Right lobe of liver (tissue), 6 donors: ENCODE results near the gene CDH12. TPM values are rescaled to one million over a fixed set of nuclear protein-coding genes. Genes with fewer than 3 reads are reported as not detected.

Source experiments
- ATAC-seq, 4 donors: fragments of 200-7000 bp; cut with Tn5 transposase; one replicate each; pipeline ENCODE4 v1.9.1; 2020; ENCODE audit warnings: mild to moderate bottlenecking in 4 of 4, moderate library complexity in 4 of 4
- DNase-seq, 3 donors: peaks; one replicate each; pipeline ENCODE4 v3.0.0-alpha.2; 2020
- H3K27ac ChIP-seq, 3 donors: fragments of 200-600 bp; one replicate each; pipeline ENCODE4 v1.8.0; 2022
- H3K27me3 ChIP-seq, 2 donors: fragments of 200-600 bp; one replicate each; pipeline ENCODE4 v1.8.0; 2022
- H3K36me3 ChIP-seq, 4 donors: fragments of 200-600 bp; sonication (generic) in 1 of 4; one replicate each; pipeline versions ENCODE4 v1.5.1 to v1.8.0; 2017 to 2022; ENCODE audit warnings: control low read depth in 1 of 4
- H3K4me1 ChIP-seq, 4 donors: fragments of 200-600 bp; sonication (generic) in 1 of 4; one replicate each; pipeline versions ENCODE4 v1.5.1 to v1.8.0; 2017 to 2022; ENCODE audit warnings: control low read depth in 1 of 4
- H3K4me3 ChIP-seq, 3 donors: fragments of 200-600 bp; one replicate each; pipeline ENCODE4 v1.8.0; 2022
- H3K9me3 ChIP-seq, 4 donors: fragments of 200-600 bp; sonication (generic) in 1 of 4; one replicate each; pipeline versions ENCODE4 v1.5.1 to v1.8.0; 2017 to 2022; ENCODE audit warnings: control low read depth in 1 of 4
- POLR2A ChIP-seq: fragments of 450-650 bp; IDR thresholded peaks from one replicate; pipeline ENCODE4 v1.6.1; 2017; ENCODE audit warnings: antibody characterized with exemption, mild to moderate bottlenecking
- WGBS: methylation state at CpG from one replicate; pipeline ENCODE4 v1.1.6; 2018; ENCODE audit warnings: low coverage, low lambda C conversion rate; ENCODE audit not compliant: insufficient coverage; ENCODE audit errors: missing lambda C conversion rate; 5-methylcytosine and 5-hydroxymethylcytosine counted together
- intact Hi-C, 2 donors: fragments of 100-400 bp; cut with DNase I; formaldehyde crosslinking; loops; one replicate each; pipeline versions ENCODE4 v1.11.2 to v1.14.1; 2022
- total RNA-seq, 6 experiments: library from RNA; depleted of rRNA in 2 of 6; stranded (reverse); fragments of >200 nt in 2 of 6; fragmentation: NEBNext Ultra II Directional in 3 of 6; extraction: Animal tissue kit (Norgen Biotek cat#: 25700) in 3 of 6; gene quantifications; one replicate each; pipeline versions ENCODE4 v1.1.0 to v1.2.4, GENCODE V29; 2016 to 2023
- TF ChIP-seq, protein P1 (sequence below), 4 donors: fragments of 200-600 bp in 3 of 4; fragments of 450-650 bp in 1 of 4; IDR thresholded peaks; one replicate each; pipeline versions ENCODE4 v1.5.1 to v1.8.0; 2016 to 2022; ENCODE audit warnings: antibody characterized with exemption in 4 of 4, mild to moderate bottlenecking in 2 of 4
- donor health status: DM: no; HTN: yes; CAD: no.
- donor health status: DM: no; HTN: no; CAD: no.
- donor health status: DM: no; HTN: no; CAD: no.
- donor health status: DM: no; HTN: yes; CAD: no.
- donor health status: DM: no; HTN: yes; CAD: no.

Gene CDH12
- total RNA-seq, 6 experiments from 2014 or later = 0.42 to 1.0 (median 0.77) TPM; not detected in 3

DNA sequence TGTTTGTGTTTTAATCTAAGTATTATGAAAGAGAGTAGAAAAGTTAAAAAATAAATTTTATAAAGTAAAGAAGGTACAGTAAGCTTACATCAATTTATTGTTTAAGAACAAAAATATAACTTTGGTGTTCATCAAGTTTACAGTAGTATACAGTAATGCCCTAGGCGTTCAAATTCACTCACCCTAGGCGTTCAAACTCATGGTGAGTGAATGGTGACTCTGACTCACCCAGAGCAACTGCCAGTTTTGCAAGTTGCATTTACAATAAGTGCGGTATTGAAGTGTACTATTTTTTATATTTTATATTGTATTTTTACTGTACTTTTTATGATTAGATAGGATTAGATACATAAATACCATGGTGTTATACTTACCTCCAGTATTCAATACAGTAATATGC lies 421.3 kb downstream of the CDH12 start:
- Histone ChIP-seq H3K4me1 (no peaks in the 10 kb centered on the region), H3K36me3 (no peaks in the 10 kb centered on the region), H3K4me3 (no peak overlapping the region), H3K27ac (no peak overlapping the region), H3K27me3 (no peaks in the 10 kb centered on the region), H3K9me3 (no peaks in the 10 kb centered on the region)
- 61% methylated on average over 3 of the region's 3 CpGs for WGBS
- DNase-seq (no peak), ATAC-seq (no peak)
- TF ChIP-seq, protein P1, sequence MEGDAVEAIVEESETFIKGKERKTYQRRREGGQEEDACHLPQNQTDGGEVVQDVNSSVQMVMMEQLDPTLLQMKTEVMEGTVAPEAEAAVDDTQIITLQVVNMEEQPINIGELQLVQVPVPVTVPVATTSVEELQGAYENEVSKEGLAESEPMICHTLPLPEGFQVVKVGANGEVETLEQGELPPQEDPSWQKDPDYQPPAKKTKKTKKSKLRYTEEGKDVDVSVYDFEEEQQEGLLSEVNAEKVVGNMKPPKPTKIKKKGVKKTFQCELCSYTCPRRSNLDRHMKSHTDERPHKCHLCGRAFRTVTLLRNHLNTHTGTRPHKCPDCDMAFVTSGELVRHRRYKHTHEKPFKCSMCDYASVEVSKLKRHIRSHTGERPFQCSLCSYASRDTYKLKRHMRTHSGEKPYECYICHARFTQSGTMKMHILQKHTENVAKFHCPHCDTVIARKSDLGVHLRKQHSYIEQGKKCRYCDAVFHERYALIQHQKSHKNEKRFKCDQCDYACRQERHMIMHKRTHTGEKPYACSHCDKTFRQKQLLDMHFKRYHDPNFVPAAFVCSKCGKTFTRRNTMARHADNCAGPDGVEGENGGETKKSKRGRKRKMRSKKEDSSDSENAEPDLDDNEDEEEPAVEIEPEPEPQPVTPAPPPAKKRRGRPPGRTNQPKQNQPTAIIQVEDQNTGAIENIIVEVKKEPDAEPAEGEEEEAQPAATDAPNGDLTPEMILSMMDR (IDR thresholded peaks at IDR 0.05) = no peak
- TF ChIP-seq POLR2A = no peak
- intact Hi-C loops = no loop called here

DNA sequence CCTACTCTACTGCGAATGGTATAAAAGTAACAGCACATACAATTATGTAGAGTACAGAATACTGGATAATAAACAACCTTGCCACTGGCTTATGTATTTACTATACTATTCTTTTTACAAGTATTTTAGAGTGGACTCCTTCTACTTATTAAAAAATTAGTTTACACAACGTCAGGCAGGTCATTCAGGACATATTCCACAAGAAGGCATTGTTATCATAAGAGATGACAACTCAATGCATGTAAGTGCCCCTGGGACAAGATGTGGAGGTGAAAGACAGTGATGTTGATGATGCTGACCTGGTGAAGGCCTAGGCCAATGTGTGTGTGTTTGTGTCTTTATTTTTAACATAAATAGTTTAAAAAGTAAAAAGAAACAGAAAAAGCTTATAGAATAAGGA lies 421.7 kb downstream of the CDH12 start:
- TF ChIP-seq POLR2A = no peak
- TF ChIP-seq, protein P1 (IDR thresholded peaks at IDR 0.05) = no peak
- Histone ChIP-seq H3K36me3 (no peaks in the 10 kb centered on the region), H3K27ac (no peak overlapping the region), H3K4me1 (no peaks in the 10 kb centered on the region), H3K27me3 (no peaks in the 10 kb centered on the region), H3K9me3 (no peaks in the 10 kb centered on the region), H3K4me3 (no peak overlapping the region)
- ATAC-seq (no peak), DNase-seq (no peak)
- intact Hi-C loops = no loop called here
- 55% methylated on average over 2 of the region's 2 CpGs for WGBS

DNA sequence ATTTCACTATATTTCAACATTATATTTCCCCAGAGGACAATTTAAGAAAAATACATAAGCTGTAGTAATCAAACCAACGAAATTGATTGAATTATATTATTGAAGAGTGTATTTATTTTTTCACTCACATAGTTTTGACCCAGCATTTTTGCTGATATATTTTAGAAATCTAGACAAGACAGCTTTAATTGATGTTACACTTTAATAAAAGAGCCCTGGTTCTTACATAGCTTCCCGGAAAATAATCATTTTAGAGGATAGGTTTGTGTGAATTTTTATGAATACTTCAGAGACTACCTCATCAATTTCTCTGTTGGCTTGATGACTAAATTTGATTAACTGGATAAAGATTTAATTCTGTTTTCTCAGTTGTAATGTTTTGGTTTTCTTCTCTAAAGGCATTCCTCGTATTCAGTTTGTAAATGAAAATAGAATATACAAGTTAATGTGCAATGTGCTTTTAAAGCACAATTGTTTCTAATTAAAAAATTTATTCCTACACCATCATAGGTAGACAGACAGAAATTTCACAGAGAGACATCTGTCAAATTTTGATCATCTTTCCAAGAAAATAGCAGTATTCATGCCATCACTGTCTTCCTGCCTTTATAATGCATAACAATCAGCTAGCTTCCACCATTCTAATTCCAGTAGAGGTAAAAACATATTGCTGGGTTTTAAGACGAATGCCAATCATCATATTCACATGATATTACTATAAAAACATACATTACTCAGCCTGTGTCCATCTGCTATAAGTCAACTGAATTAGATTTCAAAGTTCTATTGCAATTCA lies 441.4 kb downstream of the CDH12 start:
- intact Hi-C loops = no loop called here
- TF ChIP-seq, protein P1 (IDR thresholded peaks at IDR 0.05) = no peak
- no peak for TF ChIP-seq POLR2A
- no peak for DNase-seq
- Histone ChIP-seq H3K27me3 (no peaks in the 10 kb centered on the region), H3K4me1 (no peaks in the 10 kb centered on the region), H3K36me3 (no peaks in the 10 kb centered on the region), H3K9me3 (no peaks in the 10 kb centered on the region), H3K4me3 (no peak overlapping the region), H3K27ac (no peak overlapping the region)
- ATAC-seq = no peak
- WGBS = 21% methylated on average over 4 of the region's 4 CpGs

DNA sequence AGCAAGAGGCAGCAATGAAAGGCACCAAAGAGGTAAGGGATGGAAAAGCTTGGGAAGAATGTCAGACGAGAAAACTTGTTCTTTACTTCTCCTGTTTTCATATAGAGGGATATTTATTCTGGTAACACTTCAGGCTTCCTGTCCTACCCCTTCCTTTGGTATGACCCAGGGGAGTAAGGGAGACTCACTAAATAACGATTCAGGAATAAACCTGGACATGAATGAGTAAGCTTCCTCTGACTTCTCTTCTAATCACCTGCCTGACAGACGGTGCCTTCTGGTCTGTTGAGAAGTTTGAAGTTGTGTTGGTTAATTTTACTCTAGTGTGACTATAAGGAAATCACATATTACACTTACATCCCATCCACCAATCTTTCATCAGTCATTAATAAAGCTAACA lies 461.2 kb downstream of the CDH12 start:
- TF ChIP-seq POLR2A = no peak
- TF ChIP-seq, protein P1 (IDR thresholded peaks at IDR 0.05) = no peak
- Histone ChIP-seq H3K4me3 (no peak overlapping the region), H3K27ac (no peak overlapping the region), H3K4me1 (no peaks in the 10 kb centered on the region), H3K27me3 (no peaks in the 10 kb centered on the region), H3K9me3 (no peaks in the 10 kb centered on the region), H3K36me3 (no peaks in the 10 kb centered on the region)
- intact Hi-C loops = no loop called here
- DNase-seq = no peak
- no peak for ATAC-seq
- WGBS = 39% methylated on average over 3 of the region's 3 CpGs
